ENCODE data around the gene SLCO3A1.
A peak's percentile ranks its signal among the peaks of the same experiment; 100 is the strongest.

Gene SLCO3A1

GRCh38 chr15:92112180-92112579 is 258.7 kb downstream of the SLCO3A1 start:
- no peak for DNase-seq
- Mint-ChIP-seq H3K4me1 (peaks cover 13% of the 10 kb centered on the region), H3K36me3 (ENCODE audit: low read depth) (peaks cover 2% of the 10 kb centered on the region), H3K4me3 (no peak overlapping the region), H3K9me3 (no peaks in the 10 kb centered on the region), H3K27ac (no peak overlapping the region), H3K27me3 (no peaks in the 10 kb centered on the region)
- no peak for ATAC-seq

GRCh38 chr15:92112711-92113110 is 259.2 kb downstream of the SLCO3A1 start:
- Mint-ChIP-seq H3K27ac (no peak overlapping the region), H3K4me1 (peaks cover 13% of the 10 kb centered on the region), H3K27me3 (no peaks in the 10 kb centered on the region), H3K36me3 (ENCODE audit: low read depth) (peaks cover 2% of the 10 kb centered on the region), H3K4me3 (no peak overlapping the region), H3K9me3 (no peaks in the 10 kb centered on the region)
- ATAC-seq (no peak), DNase-seq (no peak)

- Mint-ChIP-seq H3K27ac (no peak overlapping the region), H3K36me3 (ENCODE audit: low read depth) (peaks cover 2% of the 10 kb centered on the region), H3K9me3 (no peaks in the 10 kb centered on the region), H3K4me3 (no peak overlapping the region), H3K27me3 (no peaks in the 10 kb centered on the region), H3K4me1 (peaks cover 5% of the 10 kb centered on the region)
- DNase-seq (no peak), ATAC-seq (no peak)
Observed at GRCh38 chr15:92113832-92114231, 260.3 kb downstream of the SLCO3A1 start.

DNA sequence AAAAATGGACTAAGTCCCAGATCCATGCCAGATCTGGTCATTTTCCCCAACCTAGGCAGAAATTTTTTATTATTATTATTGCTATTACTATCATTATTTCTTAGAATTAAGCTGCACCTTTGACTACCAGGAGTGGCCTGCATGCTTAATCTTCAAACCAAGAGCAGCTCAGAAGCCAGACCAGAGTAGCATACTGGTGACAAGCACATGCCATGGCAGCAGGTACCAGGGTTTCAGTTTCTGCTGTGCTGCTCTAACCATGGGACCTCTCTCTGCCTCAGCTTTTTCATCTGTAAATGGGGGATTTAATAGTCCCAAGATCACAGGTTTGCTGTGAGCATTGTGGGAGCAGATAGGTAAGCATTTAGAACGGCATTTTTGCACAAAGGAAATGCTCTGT is 262.3 kb downstream of the SLCO3A1 start:
- ATAC-seq (no peak), DNase-seq (no peak)
- no peaks in the 10 kb centered on the region for H3K4me1 Mint-ChIP-seq
- no peak overlapping the region for H3K4me3 Mint-ChIP-seq
- H3K9me3 Mint-ChIP-seq = no peaks in the 10 kb centered on the region
- H3K27me3 Mint-ChIP-seq = no peaks in the 10 kb centered on the region
- H3K27ac Mint-ChIP-seq = no peak overlapping the region
- H3K36me3 Mint-ChIP-seq (ENCODE audit: low read depth) = peaks cover 4% of the 10 kb centered on the region

DNA sequence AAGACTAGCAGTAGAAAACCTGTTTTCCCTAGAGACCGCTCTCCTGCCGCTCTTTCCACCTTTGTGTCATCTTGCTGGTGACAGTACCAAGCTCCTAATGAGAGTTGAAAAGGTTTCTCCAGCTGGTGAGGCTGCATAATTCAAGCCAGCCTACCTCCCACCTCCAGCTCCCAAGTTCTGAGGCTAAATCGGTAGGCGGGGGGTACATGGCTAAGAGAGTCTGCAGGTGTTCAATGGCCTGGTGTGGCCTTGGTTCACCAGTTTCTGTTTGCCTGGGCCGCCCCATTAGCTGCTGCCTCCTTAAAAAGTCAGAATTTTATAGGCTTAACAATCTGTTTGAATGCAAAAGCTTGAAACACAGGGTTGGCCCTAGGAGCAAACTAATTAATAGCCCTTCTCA is 262.8 kb downstream of the SLCO3A1 start:
- DNase-seq = no peak
- no peak for ATAC-seq
- Mint-ChIP-seq H3K27ac (no peak overlapping the region), H3K9me3 (peaks cover 1% of the 10 kb centered on the region), H3K36me3 (ENCODE audit: low read depth) (peaks cover 8% of the 10 kb centered on the region), H3K4me3 (no peak overlapping the region), H3K4me1 (no peaks in the 10 kb centered on the region), H3K27me3 (no peaks in the 10 kb centered on the region)

DNA sequence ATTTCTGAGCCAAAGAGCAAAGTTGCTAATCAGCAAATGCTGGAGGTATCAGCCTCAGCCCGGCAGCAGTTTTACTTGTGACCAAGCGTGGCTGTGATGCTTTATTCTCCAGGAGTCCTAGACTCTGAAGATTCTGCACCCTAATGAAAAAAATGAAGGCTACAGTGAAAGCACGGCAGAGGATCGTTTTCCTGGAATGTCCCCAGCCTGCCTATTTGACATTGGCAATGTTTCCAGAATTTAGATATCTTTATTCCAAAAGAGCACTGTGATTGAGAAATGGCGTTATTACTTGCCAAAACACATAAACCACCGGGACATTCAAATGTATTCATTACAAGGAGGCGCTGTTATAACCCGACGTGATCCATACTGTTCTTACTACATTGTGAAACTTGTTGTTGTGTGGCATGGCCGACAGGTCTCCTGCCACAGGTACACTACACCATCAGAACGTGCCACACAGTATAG is 263.8 kb downstream of the SLCO3A1 start:
- Mint-ChIP-seq H3K4me3 (no peak overlapping the region), H3K27me3 (no peaks in the 10 kb centered on the region), H3K36me3 (ENCODE audit: low read depth) (peaks cover 12% of the 10 kb centered on the region), H3K9me3 (peaks cover 5% of the 10 kb centered on the region), H3K4me1 (peaks cover 5% of the 10 kb centered on the region), H3K27ac (no peak overlapping the region)
- ATAC-seq (no peak), DNase-seq (no peak)

- DNase-seq = no peak
- H3K27ac Mint-ChIP-seq = no peak overlapping the region
Observed at GRCh38 chr15:92118162-92118935, 264.8 kb downstream of the SLCO3A1 start.

GRCh38 chr15:92118936-92119325 is 265.4 kb downstream of the SLCO3A1 start:
- Mint-ChIP-seq H3K27me3 (no peaks in the 10 kb centered on the region), H3K27ac (no peak overlapping the region), H3K4me3 (no peak overlapping the region), H3K4me1 (peaks cover 5% of the 10 kb centered on the region), H3K9me3 (peaks cover 5% of the 10 kb centered on the region), H3K36me3 (ENCODE audit: low read depth) (peaks cover 14% of the 10 kb centered on the region)
- DNase-seq = no peak
- ATAC-seq = no peak

More at GRCh38 chr15:92118162-92118935, 264.8 kb downstream of the SLCO3A1 start:
- Mint-ChIP-seq H3K4me3 (no peak overlapping the region), H3K27me3 (no peaks in the 10 kb centered on the region), H3K4me1 (peaks cover 5% of the 10 kb centered on the region), H3K36me3 (ENCODE audit: low read depth) (peaks cover 14% of the 10 kb centered on the region), H3K9me3 (peaks cover 5% of the 10 kb centered on the region)
- no peak for ATAC-seq

GRCh38 chr15:92120094-92120795 is 266.7 kb downstream of the SLCO3A1 start:
- no peak overlapping the region for H3K4me3 Mint-ChIP-seq
- no peak overlapping the region for H3K27ac Mint-ChIP-seq
- ATAC-seq = no peak

GRCh38 chr15:92121047-92121446 is 267.5 kb downstream of the SLCO3A1 start:
- H3K27ac Mint-ChIP-seq = no peak overlapping the region
- H3K4me3 Mint-ChIP-seq = no peak overlapping the region
- peaks cover 14% of the 10 kb centered on the region for H3K36me3 Mint-ChIP-seq (ENCODE audit: low read depth)

More at GRCh38 chr15:92120094-92120795, 266.7 kb downstream of the SLCO3A1 start:
- no peaks in the 10 kb centered on the region for H3K27me3 Mint-ChIP-seq
- peaks cover 5% of the 10 kb centered on the region for H3K4me1 Mint-ChIP-seq
- no peak for DNase-seq
- H3K9me3 Mint-ChIP-seq = peaks cover 5% of the 10 kb centered on the region
- H3K36me3 Mint-ChIP-seq (ENCODE audit: low read depth) = peaks cover 14% of the 10 kb centered on the region

GRCh38 chr15:92122259-92122658 is 268.8 kb downstream of the SLCO3A1 start:
- no peak for DNase-seq
- no peak for ATAC-seq
- H3K4me1 Mint-ChIP-seq = peaks cover 5% of the 10 kb centered on the region
- no peaks in the 10 kb centered on the region for H3K27me3 Mint-ChIP-seq
- peaks cover 5% of the 10 kb centered on the region for H3K9me3 Mint-ChIP-seq
- H3K27ac Mint-ChIP-seq = peak overlapping the region; percentile 22
- no peak overlapping the region for H3K4me3 Mint-ChIP-seq
- H3K36me3 Mint-ChIP-seq (ENCODE audit: low read depth) = peaks cover 14% of the 10 kb centered on the region

More at GRCh38 chr15:92121047-92121446, 267.5 kb downstream of the SLCO3A1 start:
- ATAC-seq (no peak), DNase-seq (no peak)
- Mint-ChIP-seq H3K4me1 (peaks cover 5% of the 10 kb centered on the region), H3K27me3 (no peaks in the 10 kb centered on the region), H3K9me3 (peaks cover 5% of the 10 kb centered on the region)

DNA sequence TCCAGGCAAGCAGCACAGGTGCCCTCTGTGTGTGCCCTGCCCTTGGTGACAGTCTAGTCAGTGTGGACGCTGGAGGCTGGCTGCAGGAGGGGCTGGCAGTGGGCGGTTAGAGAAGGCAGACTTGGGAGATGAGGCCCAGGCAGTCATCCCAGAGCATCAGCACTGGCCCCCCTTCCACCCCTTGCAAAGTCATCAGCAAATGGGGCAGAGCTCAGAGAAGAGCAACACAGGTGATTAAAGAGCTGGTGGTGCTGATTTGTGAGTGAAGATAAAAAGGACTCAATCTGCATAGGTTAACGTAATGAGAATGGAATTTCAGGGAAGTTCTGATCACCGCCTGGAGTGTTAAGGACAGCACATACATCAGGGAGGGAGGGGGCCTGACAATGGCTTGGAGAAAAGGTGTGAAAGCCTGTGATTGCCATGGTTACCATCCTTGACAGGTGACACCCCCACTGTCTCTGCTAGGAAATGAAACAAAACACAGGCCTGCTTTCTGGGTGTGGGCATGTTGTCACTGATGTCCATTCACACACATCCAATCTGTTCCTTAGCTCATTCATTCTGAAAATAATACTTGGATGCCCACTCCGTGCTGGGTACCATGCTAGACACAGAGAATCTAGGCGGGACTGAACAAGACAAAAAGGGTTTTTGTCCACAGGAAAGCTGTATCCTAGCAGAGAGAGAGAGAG is 270.6 kb downstream of the SLCO3A1 start:
- peaks cover 5% of the 10 kb centered on the region for H3K4me1 Mint-ChIP-seq
- ATAC-seq = no peak
- DNase-seq = no peak
- no peaks in the 10 kb centered on the region for H3K27me3 Mint-ChIP-seq
- H3K36me3 Mint-ChIP-seq (ENCODE audit: low read depth) = peaks cover 14% of the 10 kb centered on the region
- H3K4me3 Mint-ChIP-seq = no peak overlapping the region
- no peak overlapping the region for H3K27ac Mint-ChIP-seq
- H3K9me3 Mint-ChIP-seq = peaks cover 5% of the 10 kb centered on the region

DNA sequence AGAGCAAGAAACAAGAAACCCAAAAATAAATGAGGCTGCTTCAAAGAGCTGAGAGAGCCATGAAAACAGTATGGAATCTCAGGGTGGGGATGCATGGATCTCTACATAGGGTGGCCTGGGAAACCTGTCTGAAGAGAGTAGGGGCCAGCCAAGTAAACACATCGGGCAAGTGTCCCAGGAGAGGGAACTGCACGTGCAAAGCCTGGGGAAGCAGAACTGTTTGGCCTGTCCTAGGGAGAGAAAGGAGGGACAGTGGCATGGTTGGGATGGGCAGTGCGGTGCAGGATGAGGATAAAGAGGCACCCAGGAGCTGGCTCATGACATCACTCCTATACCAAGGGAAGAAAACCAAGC is 271.1 kb downstream of the SLCO3A1 start:
- peaks cover 14% of the 10 kb centered on the region for H3K36me3 Mint-ChIP-seq (ENCODE audit: low read depth)

DNA sequence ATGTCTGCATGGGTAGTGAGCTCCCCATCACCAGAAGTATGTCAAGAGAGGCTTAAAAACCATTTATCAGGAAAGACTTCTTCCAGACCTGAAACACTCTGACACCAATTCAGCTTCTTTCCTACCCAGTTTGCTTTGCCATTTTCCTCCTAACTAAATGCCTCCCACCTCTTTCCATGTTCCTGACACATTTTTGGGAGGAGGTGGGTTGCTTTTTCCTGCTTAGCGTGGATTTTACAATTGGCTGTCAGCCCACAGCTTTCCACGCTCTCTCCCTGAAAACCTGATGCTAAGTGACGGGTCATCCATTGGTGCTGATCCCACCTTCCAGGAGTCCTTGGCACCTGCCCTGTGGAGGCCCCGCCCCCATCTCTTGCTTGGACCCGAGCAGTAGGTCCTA is 275.3 kb downstream of the SLCO3A1 start:
- H3K4me1 Mint-ChIP-seq = no peaks in the 10 kb centered on the region
- no peak for DNase-seq
- no peaks in the 10 kb centered on the region for H3K9me3 Mint-ChIP-seq
- H3K27ac Mint-ChIP-seq = no peak overlapping the region
- H3K4me3 Mint-ChIP-seq = no peak overlapping the region
- ATAC-seq = no peak
- no peaks in the 10 kb centered on the region for H3K27me3 Mint-ChIP-seq
- no peaks in the 10 kb centered on the region for H3K36me3 Mint-ChIP-seq (ENCODE audit: low read depth)

More for the DNA sequence above, 271.1 kb downstream of the SLCO3A1 start:
- peaks cover 5% of the 10 kb centered on the region for H3K9me3 Mint-ChIP-seq
- H3K4me1 Mint-ChIP-seq = peaks cover 5% of the 10 kb centered on the region
- no peak overlapping the region for H3K4me3 Mint-ChIP-seq
- no peak overlapping the region for H3K27ac Mint-ChIP-seq
- no peaks in the 10 kb centered on the region for H3K27me3 Mint-ChIP-seq
- ATAC-seq (no peak), DNase-seq (no peak)

DNA sequence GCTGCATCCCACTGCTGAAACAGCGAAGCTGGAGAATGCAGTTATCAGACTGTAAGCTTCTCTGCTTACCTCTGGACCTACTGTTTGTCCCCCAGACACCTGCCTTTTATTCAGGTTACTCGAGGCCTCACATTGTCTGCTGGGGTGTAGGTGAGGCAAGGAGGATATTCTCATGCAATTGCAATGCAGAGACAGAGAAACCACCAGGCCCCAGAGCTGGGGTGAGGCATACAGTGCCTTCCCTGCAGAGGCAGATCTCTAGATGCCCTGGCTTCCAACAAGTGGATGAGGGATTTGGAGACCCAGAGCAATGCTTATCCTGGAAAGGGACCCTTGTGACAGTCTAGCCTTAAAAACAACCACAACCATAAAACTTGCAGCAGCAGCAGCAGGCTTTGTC is 276.7 kb downstream of the SLCO3A1 start:
- no peaks in the 10 kb centered on the region for H3K4me1 Mint-ChIP-seq
- no peak overlapping the region for H3K4me3 Mint-ChIP-seq
- DNase-seq (no peak), ATAC-seq (no peak)
- H3K9me3 Mint-ChIP-seq = no peaks in the 10 kb centered on the region
- H3K27me3 Mint-ChIP-seq = no peaks in the 10 kb centered on the region
- H3K36me3 Mint-ChIP-seq (ENCODE audit: low read depth) = peaks cover 1% of the 10 kb centered on the region
- H3K27ac Mint-ChIP-seq = no peak overlapping the region
